Endothelial cell of umbilical vein (primary cell): Measurements from ENCODE around the gene ATG10.

ENCODE experiments used
- CTCF ChIP-seq, 2 donors: IDR thresholded peaks; 1 replicate in 1 of 2; 2 replicates in 1 of 2; pipeline ENCODE4 v1.5.1; 2011; ENCODE audit warnings: low read length in 2 of 2, mild to moderate bottlenecking in 2 of 2, moderate library complexity in 2 of 2, control low read depth in 1 of 2, inconsistent platforms in 1 of 2, low read depth in 1 of 2; ENCODE audit not compliant: insufficient read depth in 1 of 2; ENCODE audit errors: extremely low read depth in 1 of 2
- EZH2 ChIP-seq: IDR thresholded peaks from 2 replicates; pipeline ENCODE4 v1.6.1; 2012; ENCODE audit warnings: borderline replicate concordance, low read depth, mild to moderate bottlenecking, moderate library complexity, low read length, inconsistent platforms; ENCODE audit not compliant: severe bottlenecking
- MAX ChIP-seq: IDR thresholded peaks from 2 replicates; pipeline ENCODE4 v1.6.1; 2011; ENCODE audit not compliant: insufficient read depth, insufficient read length
- MYC ChIP-seq: IDR thresholded peaks from one replicate; pipeline ENCODE4 v1.6.1; 2011; ENCODE audit warnings: mild to moderate bottlenecking, low read depth, low read length
- POLR2A ChIP-seq: IDR thresholded peaks from 2 replicates; pipeline ENCODE4 v1.6.1; 2012; ENCODE audit warnings: low read depth, mild to moderate bottlenecking, control low read depth, low read length
- POLR2AphosphoS5 ChIP-seq: IDR thresholded peaks from 2 replicates; pipeline ENCODE4 v1.6.1; 2012; ENCODE audit warnings: low read depth, mild to moderate bottlenecking, control low read depth, low read length, moderate library complexity; ENCODE audit not compliant: insufficient read depth

- TF ChIP-seq EZH2 (no peak), CTCF (IDR thresholded peaks at IDR 0.05; ENCODE audit: extremely low read depth in 1 of 2, insufficient read depth in 1 of 2, low read depth in 1 of 2, low read length in 2 of 2) (no peak), POLR2AphosphoS5 (no peak), MAX (no peak), POLR2A (no peak), MYC (no peak)
These were observed 210.8 kb downstream of the ATG10 start for GRCh38 chr5:82182662-82183061.
